ENCODE results near the gene SCFD2.

DNA sequence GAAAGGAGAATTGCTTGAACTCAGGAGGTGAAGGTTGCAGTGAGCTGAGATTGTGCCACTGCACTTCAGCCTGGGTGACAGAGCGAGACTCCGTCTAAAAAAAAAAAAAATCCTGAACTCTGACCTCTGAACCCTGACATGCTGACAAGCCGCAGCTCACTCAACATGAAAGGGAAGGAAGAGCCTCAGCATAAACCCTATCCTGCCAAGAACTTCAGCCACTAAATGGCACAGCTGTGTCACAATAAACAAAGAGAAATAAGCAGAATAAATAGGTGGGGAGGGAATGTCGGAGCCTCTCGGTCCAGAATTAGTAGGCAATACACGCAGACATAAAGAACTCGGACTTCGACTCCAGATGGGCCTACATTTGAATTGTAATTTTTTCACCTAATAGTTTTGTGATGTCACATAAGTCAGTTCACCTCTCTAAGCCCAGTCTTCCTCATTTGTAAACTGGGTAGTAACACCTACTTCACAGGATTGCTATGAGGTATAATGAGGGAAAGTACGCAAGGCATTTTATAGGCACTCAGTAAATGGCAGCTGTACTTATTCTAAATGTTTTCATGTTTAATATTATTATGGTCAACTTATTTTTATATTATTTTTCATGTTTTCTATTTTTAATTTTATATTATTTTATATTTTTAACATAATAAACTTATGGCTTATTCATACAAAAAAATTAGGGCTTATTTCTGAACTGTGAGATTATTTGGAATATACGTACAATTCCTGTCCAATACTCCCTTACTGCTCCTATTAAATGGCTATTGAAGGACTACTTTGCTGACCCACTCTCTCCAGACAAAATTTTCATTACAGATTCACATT lies 243.4 kb downstream of the SCFD2 start:
- TF ChIP-seq, protein P1, sequence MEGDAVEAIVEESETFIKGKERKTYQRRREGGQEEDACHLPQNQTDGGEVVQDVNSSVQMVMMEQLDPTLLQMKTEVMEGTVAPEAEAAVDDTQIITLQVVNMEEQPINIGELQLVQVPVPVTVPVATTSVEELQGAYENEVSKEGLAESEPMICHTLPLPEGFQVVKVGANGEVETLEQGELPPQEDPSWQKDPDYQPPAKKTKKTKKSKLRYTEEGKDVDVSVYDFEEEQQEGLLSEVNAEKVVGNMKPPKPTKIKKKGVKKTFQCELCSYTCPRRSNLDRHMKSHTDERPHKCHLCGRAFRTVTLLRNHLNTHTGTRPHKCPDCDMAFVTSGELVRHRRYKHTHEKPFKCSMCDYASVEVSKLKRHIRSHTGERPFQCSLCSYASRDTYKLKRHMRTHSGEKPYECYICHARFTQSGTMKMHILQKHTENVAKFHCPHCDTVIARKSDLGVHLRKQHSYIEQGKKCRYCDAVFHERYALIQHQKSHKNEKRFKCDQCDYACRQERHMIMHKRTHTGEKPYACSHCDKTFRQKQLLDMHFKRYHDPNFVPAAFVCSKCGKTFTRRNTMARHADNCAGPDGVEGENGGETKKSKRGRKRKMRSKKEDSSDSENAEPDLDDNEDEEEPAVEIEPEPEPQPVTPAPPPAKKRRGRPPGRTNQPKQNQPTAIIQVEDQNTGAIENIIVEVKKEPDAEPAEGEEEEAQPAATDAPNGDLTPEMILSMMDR (IDR thresholded peaks at IDR 0.05) = no peak
- TF ChIP-seq POLR2A (IDR thresholded peaks at IDR 0.05) = no peak
- no peak for TF ChIP-seq POLR2AphosphoS5 (IDR thresholded peaks at IDR 0.05)
